AG04449 (cell line): ENCODE results near the gene KIR2DL4.
"Not testable (repeated sequence)": the region's sequence is repeated elsewhere in the genome, so short reads cannot be mapped to it uniquely, and the experiment has no call there.

Experiments used
- CTCF ChIA-PET: fragments of 350-600 bp; formaldehyde crosslinking; extraction: SDS; loops from one replicate; lab custom pipeline; 2021; ENCODE audit warnings: antibody characterized with exemption; lab: Yijun Ruan, JAX
- POLR2A ChIA-PET: fragments of 400-600, 350-600 bp; formaldehyde crosslinking; extraction: SDS; loops from one replicate; lab custom pipeline; 2020; ENCODE audit warnings: antibody characterized with exemption, inconsistent platforms; lab: Yijun Ruan, JAX
- DNase-seq: peaks from one replicate; pipeline ENCODE4 v3.0.0-alpha.2; 2010; ENCODE audit warnings: low read depth, low spot score
- H3K4me3 ChIP-seq: 2 replicates; pipeline ENCODE4 v1.5.1; 2011; ENCODE audit warnings: low read depth, mild to moderate bottlenecking, control low read depth, low read length
- TF ChIP-seq, protein P1 (sequence below): IDR thresholded peaks from one replicate; pipeline ENCODE4 v1.5.1; 2011; ENCODE audit warnings: mild to moderate bottlenecking, moderate library complexity, low read length, control low read depth, inconsistent platforms; ENCODE audit not compliant: insufficient read depth; ENCODE audit errors: missing control alignments

The KIR2DL4 gene

GRCh38 chr19:54786091-54786723 lies 17.2 kb upstream of the KIR2DL4 start:
- CTCF ChIA-PET, DNase-seq, H3K4me3 ChIP-seq, POLR2A ChIA-PET: not testable (repeated sequence)

GRCh38 chr19:54788154-54788553 lies 15.3 kb upstream of the KIR2DL4 start:
- POLR2A ChIA-PET, DNase-seq, H3K4me3 ChIP-seq, CTCF ChIA-PET: not testable (repeated sequence)

- no peak for DNase-seq
- CTCF ChIA-PET, result no interaction called here
These were observed 12.7 kb upstream of the KIR2DL4 start for GRCh38 chr19:54790711-54791110.

GRCh38 chr19:54791476-54791875 lies 11.9 kb upstream of the KIR2DL4 start:
- TF ChIP-seq, protein P1, sequence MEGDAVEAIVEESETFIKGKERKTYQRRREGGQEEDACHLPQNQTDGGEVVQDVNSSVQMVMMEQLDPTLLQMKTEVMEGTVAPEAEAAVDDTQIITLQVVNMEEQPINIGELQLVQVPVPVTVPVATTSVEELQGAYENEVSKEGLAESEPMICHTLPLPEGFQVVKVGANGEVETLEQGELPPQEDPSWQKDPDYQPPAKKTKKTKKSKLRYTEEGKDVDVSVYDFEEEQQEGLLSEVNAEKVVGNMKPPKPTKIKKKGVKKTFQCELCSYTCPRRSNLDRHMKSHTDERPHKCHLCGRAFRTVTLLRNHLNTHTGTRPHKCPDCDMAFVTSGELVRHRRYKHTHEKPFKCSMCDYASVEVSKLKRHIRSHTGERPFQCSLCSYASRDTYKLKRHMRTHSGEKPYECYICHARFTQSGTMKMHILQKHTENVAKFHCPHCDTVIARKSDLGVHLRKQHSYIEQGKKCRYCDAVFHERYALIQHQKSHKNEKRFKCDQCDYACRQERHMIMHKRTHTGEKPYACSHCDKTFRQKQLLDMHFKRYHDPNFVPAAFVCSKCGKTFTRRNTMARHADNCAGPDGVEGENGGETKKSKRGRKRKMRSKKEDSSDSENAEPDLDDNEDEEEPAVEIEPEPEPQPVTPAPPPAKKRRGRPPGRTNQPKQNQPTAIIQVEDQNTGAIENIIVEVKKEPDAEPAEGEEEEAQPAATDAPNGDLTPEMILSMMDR, result no peak
- no peak for DNase-seq
- ChIA-PET CTCF (no interaction called here), POLR2A (no interaction called here)
- no peak overlapping the region for H3K4me3 ChIP-seq

More at GRCh38 chr19:54790711-54791110, 12.7 kb upstream of the KIR2DL4 start:
- POLR2A ChIA-PET, result no interaction called here
- TF ChIP-seq, protein P1, result no peak
- H3K4me3 ChIP-seq, result no peak overlapping the region

DNA sequence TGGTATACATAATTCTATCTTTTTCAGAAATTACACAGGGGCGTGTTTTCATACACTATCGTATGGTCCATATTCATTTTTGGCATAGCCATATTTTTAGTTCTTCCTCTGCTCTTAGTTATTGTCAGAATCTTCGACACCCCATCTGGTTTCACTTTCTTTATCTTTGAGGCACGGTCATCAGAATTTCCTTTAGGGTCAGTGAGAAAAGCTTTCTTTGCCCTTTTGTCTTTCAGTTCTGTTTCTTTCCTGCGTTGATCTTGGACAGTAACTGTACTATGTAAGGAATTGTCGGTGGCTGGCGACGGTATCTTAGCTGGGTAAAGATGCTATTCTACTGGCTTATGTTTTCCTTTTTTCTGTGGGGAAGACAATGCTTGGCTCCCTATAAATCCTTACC lies 10.6 kb upstream of the KIR2DL4 start:
- H3K4me3 ChIP-seq, result no peak overlapping the region
- CTCF ChIA-PET, result no interaction called here
- DNase-seq, result no peak
- POLR2A ChIA-PET, result no interaction called here
- TF ChIP-seq, protein P1, result no peak

DNA sequence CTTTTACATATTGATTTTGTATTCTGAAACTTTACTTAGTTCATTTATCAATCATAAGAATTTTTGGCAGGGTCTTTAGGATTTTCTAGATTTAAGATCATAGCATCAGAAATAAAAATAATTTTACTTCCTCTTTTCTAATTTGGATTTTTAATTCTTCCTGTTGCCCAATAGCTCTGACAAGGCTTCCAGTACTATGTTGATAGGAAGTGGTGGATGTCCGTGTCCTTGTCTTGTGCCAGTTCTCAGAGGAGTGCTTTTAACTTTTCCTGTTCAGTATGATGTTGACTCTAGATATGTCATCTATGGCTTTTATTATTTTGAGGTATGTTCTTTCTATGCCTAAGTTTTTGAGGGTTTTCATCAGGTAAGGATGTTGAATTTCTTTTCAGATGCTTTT lies 7.7 kb upstream of the KIR2DL4 start:
- TF ChIP-seq, protein P1, result no peak
- no peak overlapping the region for H3K4me3 ChIP-seq
- no peak for DNase-seq
- ChIA-PET POLR2A (no interaction called here), CTCF (no interaction called here)

- no peak for DNase-seq
- TF ChIP-seq, protein P1, result no peak
- ChIA-PET POLR2A (no interaction called here), CTCF (no interaction called here)
- H3K4me3 ChIP-seq, result no peak overlapping the region
These were observed 691 bp downstream of the KIR2DL4 start for GRCh38 chr19:54804101-54804500.
